Neuron (in vitro differentiated cells): ENCODE measurements around the gene IL11RA.

Source experiments
- H2AFZ ChIP-seq: one replicate; pipeline ENCODE4 v1.6.1; 2013; ENCODE audit warnings: low read depth, mild to moderate bottlenecking, inconsistent platforms, low read length, moderate library complexity
- H3K27me3 ChIP-seq: one replicate; pipeline ENCODE4 v1.6.1; 2013; ENCODE audit warnings: low read length; ENCODE audit not compliant: insufficient read depth
- H3K36me3 ChIP-seq: one replicate; pipeline ENCODE4 v1.6.1; 2013; ENCODE audit warnings: low read length; ENCODE audit not compliant: insufficient read depth
- H3K4me1 ChIP-seq: one replicate; pipeline ENCODE4 v1.6.1; 2013; ENCODE audit warnings: low read length; ENCODE audit not compliant: insufficient read depth
- H3K4me3 ChIP-seq: 2 replicates; pipeline ENCODE4 v1.5.1; 2013; ENCODE audit warnings: mild to moderate bottlenecking, low read length, moderate library complexity
- H3K9me3 ChIP-seq: one replicate; pipeline ENCODE4 v1.6.1; 2013; ENCODE audit warnings: low read length

Gene IL11RA

GRCh38 chr9:34653151-34654072, 1.4 kb downstream of the IL11RA start:
- no peak overlapping the region for H2AFZ ChIP-seq
- H3K27me3 ChIP-seq, result no peaks in the 10 kb centered on the region
- H3K9me3 ChIP-seq, result no peaks in the 10 kb centered on the region
- H3K4me1 ChIP-seq, result peaks cover 32% of the 10 kb centered on the region
- H3K36me3 ChIP-seq, result peaks cover 12% of the 10 kb centered on the region
- no peak overlapping the region for H3K4me3 ChIP-seq

DNA sequence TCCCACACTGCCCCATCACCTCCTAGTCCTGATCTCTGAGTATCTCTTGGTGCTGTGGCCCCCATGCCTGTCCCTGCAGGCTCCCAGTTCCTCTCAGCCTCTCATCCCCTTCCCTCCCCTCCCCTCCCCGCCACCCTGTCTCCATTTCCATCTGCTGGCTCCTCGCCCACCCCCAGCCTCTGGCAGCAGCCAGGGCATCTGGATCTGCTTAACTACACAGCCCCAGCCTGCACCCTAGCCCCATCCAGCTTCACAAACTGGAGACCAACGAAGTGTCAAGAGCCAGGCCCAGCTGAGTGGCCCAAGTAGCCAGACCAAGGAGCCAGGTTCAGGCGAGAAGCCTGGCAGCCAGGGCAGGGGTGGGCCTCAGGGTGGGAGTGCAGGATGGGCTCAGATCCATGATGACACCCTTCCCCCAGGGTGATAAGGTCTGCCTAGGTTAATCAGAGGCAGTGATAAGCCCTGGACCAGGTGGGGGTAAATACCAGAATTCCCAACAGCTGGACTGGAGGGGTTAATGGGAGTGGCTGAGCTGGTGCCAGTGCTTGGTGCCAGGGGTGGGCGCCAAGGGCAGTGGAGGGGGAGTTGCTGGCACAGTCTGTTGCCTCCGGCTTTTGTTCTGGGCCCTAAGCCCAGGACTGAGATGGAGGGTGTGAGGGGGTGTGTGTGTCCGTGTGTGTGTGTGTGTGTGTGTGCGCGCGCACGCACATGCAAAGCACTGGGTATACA, 2.5 kb downstream of the IL11RA start:
- Histone ChIP-seq H3K36me3 (peaks cover 3% of the 10 kb centered on the region), H3K4me1 (peaks cover 32% of the 10 kb centered on the region), H3K4me3 (no peak overlapping the region), H2AFZ (no peak overlapping the region), H3K27me3 (no peaks in the 10 kb centered on the region), H3K9me3 (no peaks in the 10 kb centered on the region)

- H3K4me3 ChIP-seq, result no peak overlapping the region
- H2AFZ ChIP-seq, result no peak overlapping the region
- no peaks in the 10 kb centered on the region for H3K36me3 ChIP-seq
- no peaks in the 10 kb centered on the region for H3K9me3 ChIP-seq
- H3K4me1 ChIP-seq, result peaks cover 32% of the 10 kb centered on the region
- H3K27me3 ChIP-seq, result no peaks in the 10 kb centered on the region
Observed at GRCh38 chr9:34655394-34655793, 3.4 kb downstream of the IL11RA start.

DNA sequence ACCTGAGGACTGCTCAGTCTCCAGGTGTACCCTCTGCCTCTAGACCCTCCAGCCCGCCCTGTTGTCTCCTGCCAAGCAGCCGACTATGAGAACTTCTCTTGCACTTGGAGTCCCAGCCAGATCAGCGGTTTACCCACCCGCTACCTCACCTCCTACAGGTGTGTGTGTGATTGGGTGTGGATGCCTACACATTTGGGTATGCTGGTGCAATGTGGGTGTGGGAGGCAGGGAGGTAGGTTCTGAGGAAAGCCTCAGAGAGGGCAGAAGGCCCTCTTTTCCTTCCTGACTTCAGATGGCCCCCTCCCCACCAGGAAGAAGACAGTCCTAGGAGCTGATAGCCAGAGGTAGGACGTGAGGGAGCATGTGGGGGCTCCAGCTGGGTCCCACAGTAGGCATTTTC, 5.0 kb downstream of the IL11RA start:
- H3K4me1 ChIP-seq, result peaks cover 20% of the 10 kb centered on the region
- no peak overlapping the region for H3K4me3 ChIP-seq
- no peaks in the 10 kb centered on the region for H3K9me3 ChIP-seq
- H2AFZ ChIP-seq, result no peak overlapping the region
- no peaks in the 10 kb centered on the region for H3K36me3 ChIP-seq
- no peaks in the 10 kb centered on the region for H3K27me3 ChIP-seq

DNA sequence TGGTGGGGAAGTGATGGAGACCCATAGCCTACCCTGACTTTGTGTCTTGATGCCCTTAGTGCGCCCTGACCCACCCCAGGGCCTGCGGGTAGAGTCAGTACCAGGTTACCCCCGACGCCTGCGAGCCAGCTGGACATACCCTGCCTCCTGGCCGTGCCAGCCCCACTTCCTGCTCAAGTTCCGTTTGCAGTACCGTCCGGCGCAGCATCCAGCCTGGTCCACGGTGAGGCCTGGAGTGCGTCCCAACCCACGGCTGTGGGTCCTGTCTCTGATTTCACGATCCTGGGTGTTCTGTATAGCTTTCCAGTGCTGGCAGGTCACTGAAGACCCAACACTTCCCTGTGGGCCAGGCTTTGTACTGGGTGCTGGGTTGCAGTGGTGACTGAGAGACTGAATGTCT, 6.5 kb downstream of the IL11RA start:
- H3K4me3 ChIP-seq, result no peak overlapping the region
- no peaks in the 10 kb centered on the region for H3K27me3 ChIP-seq
- H3K36me3 ChIP-seq, result no peaks in the 10 kb centered on the region
- no peak overlapping the region for H2AFZ ChIP-seq
- H3K4me1 ChIP-seq, result peaks cover 7% of the 10 kb centered on the region
- no peaks in the 10 kb centered on the region for H3K9me3 ChIP-seq

DNA sequence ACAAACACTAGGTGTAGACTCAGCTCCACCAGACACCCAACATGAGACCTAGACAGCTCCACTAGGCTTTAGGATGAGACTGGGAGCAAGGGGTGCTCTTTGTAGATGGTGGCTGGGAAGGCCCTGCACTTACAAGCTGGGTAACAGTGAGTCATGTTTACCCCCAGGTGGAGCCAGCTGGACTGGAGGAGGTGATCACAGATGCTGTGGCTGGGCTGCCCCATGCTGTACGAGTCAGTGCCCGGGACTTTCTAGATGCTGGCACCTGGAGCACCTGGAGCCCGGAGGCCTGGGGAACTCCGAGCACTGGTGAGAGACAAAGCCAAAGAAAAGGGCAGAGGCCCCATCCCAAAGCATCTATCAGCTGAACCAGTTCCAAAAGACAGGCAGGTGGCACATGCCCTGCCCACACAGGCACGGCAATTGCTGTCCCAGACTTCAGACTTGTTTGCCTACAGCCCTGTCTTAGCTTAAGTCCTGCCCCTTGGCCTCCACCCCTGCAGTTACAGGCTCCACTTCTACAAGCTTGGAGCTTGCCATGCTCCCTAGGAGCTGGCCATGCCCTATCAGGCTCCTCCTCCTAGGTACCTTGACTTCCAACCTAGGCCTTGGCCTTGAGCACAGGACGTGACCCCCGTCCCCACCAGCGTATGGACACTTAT, 7.7 kb downstream of the IL11RA start:
- H3K4me1 ChIP-seq, result peaks cover under 1% of the 10 kb centered on the region
- H3K36me3 ChIP-seq, result no peaks in the 10 kb centered on the region
- H3K27me3 ChIP-seq, result no peaks in the 10 kb centered on the region
- H2AFZ ChIP-seq, result no peak overlapping the region
- no peak overlapping the region for H3K4me3 ChIP-seq
- no peaks in the 10 kb centered on the region for H3K9me3 ChIP-seq

GRCh38 chr9:34662526-34663302, 10.7 kb downstream of the IL11RA start, which contains the start of gene CCL27:
Gene CCL27, minus strand, starts transcription at chr9:34662657. Its CDS starts 24 bp downstream, at chr9:34662633.
- Histone ChIP-seq H3K27me3 (no peaks in the 10 kb centered on the region), H2AFZ (no peak within 1 kb of the TSS), H3K4me1 (peaks cover 7% of the 10 kb centered on the region), H3K36me3 (no peaks in the 10 kb centered on the region), H3K4me3 (no peak within 1 kb of the TSS), H3K9me3 (no peaks in the 10 kb centered on the region)

GRCh38 chr9:34663303-34663605, 11.3 kb downstream of the IL11RA start:
- no peaks in the 10 kb centered on the region for H3K9me3 ChIP-seq
- no peak overlapping the region for H3K4me3 ChIP-seq
- H2AFZ ChIP-seq, result no peak overlapping the region
- H3K27me3 ChIP-seq, result no peaks in the 10 kb centered on the region
- H3K36me3 ChIP-seq, result no peaks in the 10 kb centered on the region
- peaks cover 7% of the 10 kb centered on the region for H3K4me1 ChIP-seq

DNA sequence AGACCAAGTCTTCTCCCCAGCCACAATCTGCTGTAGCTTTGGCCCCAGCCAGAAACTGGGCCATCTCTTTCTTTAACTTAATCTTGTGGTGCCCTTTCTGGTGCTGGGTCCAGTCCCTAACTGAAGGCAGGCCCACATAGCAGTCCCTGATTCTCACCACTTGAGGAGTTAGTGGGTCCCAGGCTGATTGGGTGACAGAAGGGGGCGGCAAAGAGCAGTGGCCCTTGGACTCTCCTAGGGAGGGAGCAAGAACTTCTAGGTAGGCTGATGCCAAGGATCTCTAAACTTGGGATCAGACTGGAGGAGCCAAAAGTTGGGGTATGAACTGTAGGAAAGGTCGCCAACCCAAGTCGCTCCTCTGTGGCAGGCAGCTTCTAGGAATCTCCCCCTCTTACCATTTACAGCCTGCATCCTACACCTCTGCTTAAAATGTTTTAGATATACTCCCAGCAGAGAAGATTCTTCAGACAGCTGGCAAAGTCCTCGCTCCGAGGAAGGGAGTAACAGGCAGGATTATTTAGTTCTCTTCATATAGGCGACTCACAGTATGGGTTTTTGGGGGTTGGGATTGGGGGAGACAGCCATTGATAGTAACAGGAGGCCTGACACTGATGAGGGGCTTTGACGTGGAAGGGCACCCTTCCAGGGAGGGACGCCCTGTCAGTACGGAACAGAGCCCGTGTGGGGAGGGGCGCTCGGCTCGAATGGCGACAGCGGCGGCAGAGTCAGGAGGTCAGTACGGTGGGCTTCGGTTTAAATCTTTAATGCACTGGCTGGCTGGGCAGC, 12.5 kb downstream of the IL11RA start:
- Histone ChIP-seq H3K36me3 (no peaks in the 10 kb centered on the region), H3K27me3 (no peaks in the 10 kb centered on the region), H2AFZ (peak overlapping the region; percentile 52), H3K9me3 (no peaks in the 10 kb centered on the region), H3K4me1 (peaks cover 7% of the 10 kb centered on the region), H3K4me3 (peak overlapping the region; percentile 46)

DNA sequence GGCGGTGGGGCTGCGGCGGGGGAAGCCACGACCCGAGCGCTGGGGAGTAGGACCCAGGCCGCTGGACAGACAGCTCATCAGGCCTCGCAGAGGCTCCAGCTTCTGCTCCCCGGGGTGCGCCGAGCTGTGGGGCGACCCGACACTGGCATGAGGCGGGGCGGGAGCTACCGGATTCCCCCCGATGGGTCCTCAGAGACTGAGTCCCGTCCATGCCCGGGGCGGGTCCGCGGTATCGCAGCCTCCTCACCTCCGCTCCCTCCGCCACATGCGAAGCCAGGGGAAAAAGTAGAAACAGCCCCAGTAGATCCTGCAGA, 13.0 kb downstream of the IL11RA start:
- Histone ChIP-seq H3K4me1 (peaks cover 7% of the 10 kb centered on the region), H3K36me3 (no peaks in the 10 kb centered on the region), H3K4me3 (peak overlapping the region; percentile 46), H3K27me3 (no peaks in the 10 kb centered on the region), H3K9me3 (no peaks in the 10 kb centered on the region), H2AFZ (peak overlapping the region; percentile 52)

DNA sequence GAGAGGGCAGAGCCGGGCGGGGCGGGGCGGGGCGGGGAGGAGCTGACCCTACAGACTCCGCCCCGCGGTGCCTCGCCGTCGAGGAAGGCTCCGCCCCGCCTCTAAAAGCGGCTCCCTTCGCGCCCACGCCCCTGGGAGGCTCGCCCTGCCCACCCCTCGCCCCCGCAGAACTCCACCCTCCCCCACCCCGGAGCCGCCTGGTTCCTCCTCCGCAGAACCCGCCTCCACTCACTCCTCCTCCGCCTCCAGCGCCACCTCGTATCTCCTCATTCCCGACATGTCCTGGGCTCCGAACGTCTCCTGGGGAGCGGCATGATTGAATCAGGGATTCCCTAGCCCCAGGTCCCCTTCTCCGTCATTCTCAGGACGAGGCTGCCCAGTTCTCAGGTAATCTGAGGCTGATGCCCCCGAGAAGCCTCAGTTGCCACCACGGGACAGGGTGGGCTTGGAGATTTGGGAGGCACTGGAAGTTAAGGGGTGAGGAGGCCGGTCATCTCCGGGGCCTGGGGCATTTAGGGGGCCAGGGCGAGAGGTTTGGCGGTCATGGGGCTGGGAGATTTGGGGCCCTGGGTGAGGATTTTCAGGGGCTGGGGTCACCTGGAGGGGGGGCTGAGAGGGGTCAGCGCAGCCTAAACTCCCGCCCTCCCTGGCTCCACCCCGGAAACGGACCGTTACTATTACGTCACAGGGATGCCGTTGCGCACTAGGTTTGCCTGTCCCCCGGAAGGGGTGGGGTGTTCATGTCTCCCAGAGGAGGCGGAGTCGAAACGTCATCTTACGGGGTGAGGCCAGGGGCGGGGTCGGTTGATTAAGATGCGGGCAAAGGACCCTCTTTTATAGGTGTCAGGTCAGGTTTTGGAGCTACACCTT, 13.6 kb downstream of the IL11RA start:
- Histone ChIP-seq H3K36me3 (no peaks in the 10 kb centered on the region), H3K4me1 (peaks cover 7% of the 10 kb centered on the region), H3K27me3 (no peaks in the 10 kb centered on the region), H2AFZ (peak overlapping the region; percentile 52), H3K4me3 (peak overlapping the region; percentile 60), H3K9me3 (no peaks in the 10 kb centered on the region)
